22Rv1 (cell line): Measurements from ENCODE around the gene TGIF1.
A peak's percentile ranks its signal among the peaks of the same experiment; 100 is the strongest.

Source experiments
- H3K27ac ChIP-seq: fragments of 450-650 bp; 2 replicates; pipeline ENCODE4 v1.5.1; 2017
- CTCF ChIP-seq: fragments of 450-650 bp; IDR thresholded peaks from 2 replicates; pipeline ENCODE4 v1.5.1; 2017; ENCODE audit warnings: mild to moderate bottlenecking
- ZFX ChIP-seq: fragments of 450-650 bp; IDR thresholded peaks from 2 replicates; pipeline ENCODE4 v1.6.1; 2017; ENCODE audit warnings: antibody characterized with exemption, borderline replicate concordance

Gene TGIF1

GRCh38 chr18:3457261-3457724, 7.3 kb downstream of the TGIF1 start:
- no peak for TF ChIP-seq ZFX
- TF ChIP-seq CTCF, result no peak
- H3K27ac ChIP-seq, result peak overlapping the region; percentile 41

GRCh38 chr18:3458378-3458777, 8.4 kb downstream of the TGIF1 start:
- H3K27ac ChIP-seq, result no peak overlapping the region

GRCh38 chr18:3458952-3459853, 9.2 kb downstream of the TGIF1 start:
- TF ChIP-seq CTCF, result no peak
- TF ChIP-seq ZFX, result no peak
- no peak overlapping the region for H3K27ac ChIP-seq

More at GRCh38 chr18:3458378-3458777, 8.4 kb downstream of the TGIF1 start:
- TF ChIP-seq ZFX, result no peak
- TF ChIP-seq CTCF, result no peak

GRCh38 chr18:3460823-3461398, 10.9 kb downstream of the TGIF1 start:
- no peak for TF ChIP-seq ZFX
- no peak for TF ChIP-seq CTCF
- H3K27ac ChIP-seq, result no peak overlapping the region

GRCh38 chr18:3461704-3462103, 11.7 kb downstream of the TGIF1 start:
- H3K27ac ChIP-seq, result no peak overlapping the region
- TF ChIP-seq ZFX (no peak), CTCF (no peak)

- H3K27ac ChIP-seq, result no peak overlapping the region
- no peak for TF ChIP-seq ZFX
- no peak for TF ChIP-seq CTCF
These were observed 13.1 kb downstream of the TGIF1 start for GRCh38 chr18:3463051-3463450.

GRCh38 chr18:3466045-3466444, 16.1 kb downstream of the TGIF1 start:
- TF ChIP-seq ZFX (no peak), CTCF (no peak)
- H3K27ac ChIP-seq, result no peak overlapping the region
